22Rv1 (cell line): ENCODE results near the gene AIG1.

Source experiments
- ZFX ChIP-seq: fragments of 450-650 bp; IDR thresholded peaks from 2 replicates; pipeline ENCODE4 v1.6.1; 2017; ENCODE audit warnings: antibody characterized with exemption, borderline replicate concordance
- TF ChIP-seq, protein P1 (sequence below): fragments of 450-650 bp; IDR thresholded peaks from 2 replicates; pipeline ENCODE4 v1.5.1; 2017; ENCODE audit warnings: mild to moderate bottlenecking

GRCh38 chr6:143159001-143159400 is 98.3 kb downstream of the AIG1 start:
- TF ChIP-seq, protein P1, sequence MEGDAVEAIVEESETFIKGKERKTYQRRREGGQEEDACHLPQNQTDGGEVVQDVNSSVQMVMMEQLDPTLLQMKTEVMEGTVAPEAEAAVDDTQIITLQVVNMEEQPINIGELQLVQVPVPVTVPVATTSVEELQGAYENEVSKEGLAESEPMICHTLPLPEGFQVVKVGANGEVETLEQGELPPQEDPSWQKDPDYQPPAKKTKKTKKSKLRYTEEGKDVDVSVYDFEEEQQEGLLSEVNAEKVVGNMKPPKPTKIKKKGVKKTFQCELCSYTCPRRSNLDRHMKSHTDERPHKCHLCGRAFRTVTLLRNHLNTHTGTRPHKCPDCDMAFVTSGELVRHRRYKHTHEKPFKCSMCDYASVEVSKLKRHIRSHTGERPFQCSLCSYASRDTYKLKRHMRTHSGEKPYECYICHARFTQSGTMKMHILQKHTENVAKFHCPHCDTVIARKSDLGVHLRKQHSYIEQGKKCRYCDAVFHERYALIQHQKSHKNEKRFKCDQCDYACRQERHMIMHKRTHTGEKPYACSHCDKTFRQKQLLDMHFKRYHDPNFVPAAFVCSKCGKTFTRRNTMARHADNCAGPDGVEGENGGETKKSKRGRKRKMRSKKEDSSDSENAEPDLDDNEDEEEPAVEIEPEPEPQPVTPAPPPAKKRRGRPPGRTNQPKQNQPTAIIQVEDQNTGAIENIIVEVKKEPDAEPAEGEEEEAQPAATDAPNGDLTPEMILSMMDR = no peak
- no peak for TF ChIP-seq ZFX
